NAMALWA (cell line): ENCODE data around the gene DYRK1A.

Source experiments
- DNase-seq: peaks from one replicate; pipeline ENCODE4 v3.0.0-alpha.2; 2015; ENCODE audit warnings: low spot score

Gene DYRK1A

DNA sequence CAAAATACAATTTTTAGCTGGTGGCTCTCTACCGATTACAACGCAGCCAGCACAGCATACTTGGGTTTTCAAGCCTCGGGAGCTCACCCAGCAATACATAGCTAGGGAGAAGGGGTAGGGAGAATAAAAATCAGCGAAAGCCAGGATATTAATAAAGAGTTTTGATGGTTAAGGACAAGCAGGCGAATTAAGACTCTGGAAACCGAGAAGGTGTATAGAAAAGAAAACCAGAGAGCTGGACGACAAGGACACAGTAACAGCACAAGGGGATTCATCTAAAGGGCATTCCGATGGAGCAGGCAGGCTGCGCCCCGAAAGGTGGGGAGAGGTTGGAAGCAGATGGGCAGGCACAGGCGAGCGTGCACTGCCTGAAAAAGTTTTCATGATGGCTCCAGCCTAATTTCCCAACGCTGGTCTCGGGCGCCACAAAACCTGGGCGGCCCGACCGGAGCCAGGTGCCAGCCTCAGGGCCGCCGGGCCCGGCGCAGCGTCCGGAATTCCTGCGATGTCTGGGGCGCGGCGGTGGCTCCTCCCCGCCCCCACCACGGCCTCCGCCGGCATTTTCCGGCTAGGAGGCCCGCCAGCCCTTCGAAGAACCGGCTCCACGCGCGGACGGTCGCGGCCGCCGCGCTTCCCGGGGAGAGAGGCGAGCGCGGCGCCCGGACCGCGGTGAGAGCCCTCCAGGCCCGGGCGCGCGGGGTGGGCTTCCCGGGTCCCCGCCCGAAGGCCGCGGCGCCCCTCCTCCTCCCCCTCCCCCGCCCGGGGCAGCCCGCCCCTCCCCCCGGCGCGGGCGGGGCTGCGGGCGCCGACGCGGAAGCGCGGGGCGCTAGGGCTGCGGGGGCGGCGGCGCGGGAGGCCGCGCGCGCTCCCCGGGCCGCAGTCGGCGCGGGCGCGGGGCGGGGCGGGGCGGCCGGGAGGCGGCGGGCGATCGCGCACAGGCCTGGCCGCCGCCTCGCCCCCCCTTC is 774 bp upstream of the DYRK1A start:
- peak; percentile 61 for DNase-seq

- DNase-seq, result no peak
Measured at GRCh38 chr21:37367336-37367702, 746 bp downstream of the DYRK1A start.

DNA sequence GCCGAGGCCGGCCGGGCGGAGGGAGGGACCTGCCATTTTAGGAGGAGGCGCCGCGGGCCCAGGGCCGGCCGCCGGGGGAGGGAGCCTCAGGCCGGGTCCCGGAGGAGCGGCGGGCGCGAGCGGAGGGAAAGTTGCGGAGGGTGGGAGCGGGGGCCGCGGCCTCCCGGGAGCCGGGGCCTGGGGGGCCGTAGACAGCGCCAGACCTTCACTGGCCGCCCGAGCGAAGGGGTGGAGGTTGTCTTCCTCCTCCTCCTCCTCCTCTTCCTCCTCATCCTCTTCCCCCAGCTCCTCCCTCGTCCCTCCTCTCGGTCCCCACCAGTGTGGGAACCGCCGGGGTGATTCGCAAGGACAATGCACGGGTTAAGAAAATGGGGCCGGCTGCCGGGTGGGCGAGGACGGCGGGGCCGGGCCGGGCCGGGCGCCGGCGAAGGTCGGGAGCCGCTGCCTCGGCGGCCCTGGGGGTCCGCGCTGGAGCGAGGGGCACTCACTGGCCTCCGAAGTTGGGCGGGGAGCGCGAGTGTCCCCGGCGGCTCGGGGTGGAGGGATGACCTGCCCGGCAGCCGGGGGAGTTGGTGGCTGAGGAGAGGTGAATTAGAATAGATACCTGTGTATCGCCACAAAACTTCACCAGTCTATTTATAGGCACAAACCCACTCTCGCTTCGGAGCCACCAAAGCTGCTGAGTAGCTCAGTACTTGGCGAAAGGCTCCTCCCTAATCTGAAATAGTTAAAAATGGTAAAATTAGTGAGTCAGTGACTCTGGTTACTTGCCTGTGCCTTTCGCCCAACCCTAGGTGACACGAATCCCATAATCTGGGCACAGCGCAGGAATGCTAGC is 1.3 kb downstream of the DYRK1A start:
- DNase-seq, result peak; percentile 50

DNA sequence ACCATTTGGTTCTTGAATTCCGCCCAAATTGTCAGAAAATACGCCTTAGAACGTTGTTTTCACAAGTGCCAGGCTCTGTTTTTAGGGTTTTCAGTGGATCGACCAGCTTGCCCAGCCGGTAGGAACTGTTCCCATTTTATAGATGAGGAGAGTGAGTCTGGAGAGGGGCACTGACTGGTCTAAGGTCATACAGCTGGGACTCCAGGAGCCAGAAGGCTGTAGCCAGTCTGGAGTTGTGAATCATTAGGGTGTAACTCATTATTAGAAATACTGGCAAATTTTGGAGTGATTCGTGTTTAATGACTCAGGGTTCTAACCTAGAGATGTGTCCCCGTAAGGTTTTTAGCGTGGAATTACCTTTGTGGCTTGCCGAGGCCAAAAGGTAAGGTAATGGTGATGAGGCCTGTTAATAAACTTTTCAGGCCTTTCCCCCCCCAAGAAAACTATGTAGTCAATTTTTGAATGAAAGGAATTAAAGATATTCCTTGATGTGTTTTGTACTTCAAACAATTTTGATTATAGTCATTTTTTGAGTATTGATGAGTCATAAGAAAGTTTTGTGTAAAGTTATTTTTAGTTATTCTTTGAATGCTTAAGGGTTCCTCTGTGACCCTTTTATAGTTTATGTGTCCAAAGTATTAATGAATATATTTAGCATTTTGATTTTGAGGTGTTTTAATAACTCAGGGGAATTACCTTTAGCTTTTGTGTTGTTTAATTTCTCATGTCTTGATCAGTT is 2.1 kb downstream of the DYRK1A start:
- peak; percentile 50 for DNase-seq

- DNase-seq, result peak; percentile 34
Measured at GRCh38 chr21:37369307-37369854, 2.8 kb downstream of the DYRK1A start.

GRCh38 chr21:37370152-37371040 is 3.8 kb downstream of the DYRK1A start:
- DNase-seq, result peak; percentile 35

- no peak for DNase-seq
Measured at GRCh38 chr21:37371041-37371397, 4.4 kb downstream of the DYRK1A start.

DNA sequence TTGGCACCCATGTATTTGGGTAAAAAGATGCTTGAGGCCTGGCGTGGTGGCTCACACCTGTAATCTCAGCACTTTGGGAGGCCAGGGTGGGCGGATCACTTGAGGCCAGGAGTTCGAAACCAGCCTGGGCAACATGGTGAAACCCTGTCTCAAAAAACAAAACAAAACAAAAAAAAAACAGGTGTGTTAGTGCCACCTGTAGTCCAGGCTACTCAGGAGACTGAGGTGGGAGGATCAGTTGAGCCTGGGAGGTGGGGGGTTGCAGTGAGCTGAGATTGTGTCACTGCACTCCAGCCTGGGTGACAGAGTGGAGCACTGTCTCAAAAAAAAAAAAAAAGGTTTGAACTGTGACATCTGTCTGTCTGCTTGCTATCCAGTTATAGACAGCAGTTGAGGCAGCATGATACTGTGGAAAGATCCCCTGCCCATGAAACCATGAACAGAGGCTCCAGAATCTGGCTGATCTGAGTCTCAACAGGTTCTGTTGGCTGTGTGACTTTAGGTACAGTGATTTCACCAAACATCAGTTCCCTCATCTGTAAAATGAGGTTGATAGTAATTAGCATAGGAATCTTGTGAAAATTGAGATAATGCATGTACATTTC is 5.7 kb downstream of the DYRK1A start:
- no peak for DNase-seq

- DNase-seq, result no peak
Measured at GRCh38 chr21:37372951-37373350, 6.4 kb downstream of the DYRK1A start.

- no peak for DNase-seq
Measured at GRCh38 chr21:37373539-37373938, 7.0 kb downstream of the DYRK1A start.

GRCh38 chr21:37374027-37374426 is 7.5 kb downstream of the DYRK1A start:
- DNase-seq, result no peak

DNA sequence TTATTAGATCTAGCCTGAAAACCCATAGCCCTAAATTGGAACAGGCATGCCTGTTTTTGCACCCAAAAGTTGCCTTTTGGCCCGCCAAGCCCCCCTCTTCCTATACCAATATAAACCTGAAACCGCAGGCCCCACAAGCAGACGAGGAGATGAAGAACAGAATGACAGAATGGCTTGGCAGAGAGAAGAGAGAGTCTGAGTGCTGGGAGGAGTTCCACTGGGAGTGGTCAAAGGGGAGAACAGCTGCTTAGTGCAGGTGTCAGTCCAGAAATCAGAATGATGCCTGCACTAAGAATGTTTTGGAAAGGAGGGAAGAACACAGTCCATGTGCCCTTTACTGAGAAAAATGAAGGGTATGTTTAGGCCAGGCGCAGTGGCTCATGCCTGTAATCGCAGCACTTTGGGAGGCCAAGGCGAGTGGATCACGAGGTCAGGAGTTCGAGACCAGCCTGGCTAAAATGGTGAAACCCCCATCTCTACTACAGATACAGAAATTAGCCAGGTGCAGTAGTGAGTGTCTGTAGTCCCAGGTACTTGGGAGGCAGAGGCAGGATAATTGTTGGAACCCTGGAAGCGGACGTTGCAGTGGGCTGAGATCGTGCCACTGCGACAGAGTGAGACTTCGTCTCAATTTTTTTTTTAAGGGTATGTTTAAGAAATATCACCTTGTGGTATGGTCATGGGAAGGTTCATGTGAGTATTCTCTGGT is 9.4 kb downstream of the DYRK1A start:
- no peak for DNase-seq

DNA sequence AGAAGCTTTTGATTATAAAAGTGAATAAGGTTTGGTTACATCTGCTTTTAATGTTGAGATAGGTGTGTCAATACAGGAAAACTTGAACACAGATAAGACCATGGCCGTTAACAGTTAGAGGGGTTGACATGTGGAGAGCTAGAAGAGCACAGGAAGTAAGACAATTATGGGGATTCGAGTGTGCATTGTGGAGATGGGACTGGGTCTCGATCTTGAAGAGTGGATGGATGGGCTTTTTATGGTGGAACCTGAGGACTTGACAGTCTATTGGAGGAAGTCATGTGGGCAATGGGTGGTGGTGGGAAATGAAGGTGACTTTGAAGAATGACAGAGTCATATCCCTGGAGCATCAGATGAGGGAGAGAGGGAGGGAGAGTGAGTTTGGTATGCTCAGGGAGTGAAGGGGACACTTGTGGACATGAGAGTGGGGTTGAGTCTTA is 12.1 kb downstream of the DYRK1A start:
- no peak for DNase-seq

- no peak for DNase-seq
Measured at GRCh38 chr21:37380349-37381323, 14.1 kb downstream of the DYRK1A start.

DNA sequence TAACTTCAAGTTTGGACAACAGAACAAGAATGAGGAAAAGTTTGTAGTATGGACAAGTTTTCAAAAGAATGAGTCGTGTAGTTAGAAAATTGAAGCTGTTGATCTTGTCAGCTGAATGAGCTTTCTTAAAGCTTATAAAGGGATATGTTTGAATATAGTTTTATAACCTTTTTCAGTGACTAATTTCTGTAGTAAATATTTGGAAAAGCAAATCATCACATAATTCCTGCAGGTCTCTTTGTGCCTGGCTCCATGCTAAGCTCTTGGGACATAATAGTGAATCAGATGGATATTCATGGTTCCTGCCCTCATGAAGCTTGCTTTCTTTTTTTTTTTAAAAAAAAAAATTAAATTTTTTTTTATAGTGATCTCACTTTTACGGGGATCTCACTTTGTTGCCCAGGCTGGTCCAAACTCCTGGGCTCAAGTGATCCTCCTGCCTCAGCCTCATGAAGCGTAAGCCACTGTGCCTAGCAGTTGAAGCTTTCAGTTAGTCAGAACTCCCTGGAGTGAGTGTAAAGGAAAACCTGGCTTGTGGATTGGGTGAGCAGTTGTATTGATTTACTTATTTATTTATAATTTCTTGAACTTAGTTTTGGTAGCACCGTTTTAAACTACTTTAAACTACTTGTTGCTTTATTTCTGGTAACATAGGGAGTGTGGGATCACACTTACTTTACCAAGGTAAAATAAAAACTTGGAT is 15.5 kb downstream of the DYRK1A start:
- no peak for DNase-seq

DNA sequence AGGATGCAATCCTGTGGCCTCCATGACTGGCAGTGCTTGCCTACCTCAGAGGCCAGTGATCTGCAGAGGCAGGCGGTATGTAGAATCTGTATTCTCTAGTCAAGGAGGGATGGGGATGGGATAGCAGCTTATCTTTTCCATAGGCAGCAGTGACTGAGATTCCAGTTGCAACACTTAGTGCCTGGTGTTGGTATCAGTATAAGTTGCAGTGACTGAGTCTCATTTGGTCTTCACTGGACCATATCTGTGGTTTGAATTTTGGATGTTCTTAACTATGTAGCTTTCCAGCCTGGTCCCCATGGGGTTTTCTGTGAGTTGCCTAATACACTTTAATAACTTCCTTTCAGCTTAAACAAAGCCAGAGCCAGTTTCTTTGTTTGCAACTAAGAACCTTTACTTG is 16.5 kb downstream of the DYRK1A start:
- DNase-seq, result no peak

DNA sequence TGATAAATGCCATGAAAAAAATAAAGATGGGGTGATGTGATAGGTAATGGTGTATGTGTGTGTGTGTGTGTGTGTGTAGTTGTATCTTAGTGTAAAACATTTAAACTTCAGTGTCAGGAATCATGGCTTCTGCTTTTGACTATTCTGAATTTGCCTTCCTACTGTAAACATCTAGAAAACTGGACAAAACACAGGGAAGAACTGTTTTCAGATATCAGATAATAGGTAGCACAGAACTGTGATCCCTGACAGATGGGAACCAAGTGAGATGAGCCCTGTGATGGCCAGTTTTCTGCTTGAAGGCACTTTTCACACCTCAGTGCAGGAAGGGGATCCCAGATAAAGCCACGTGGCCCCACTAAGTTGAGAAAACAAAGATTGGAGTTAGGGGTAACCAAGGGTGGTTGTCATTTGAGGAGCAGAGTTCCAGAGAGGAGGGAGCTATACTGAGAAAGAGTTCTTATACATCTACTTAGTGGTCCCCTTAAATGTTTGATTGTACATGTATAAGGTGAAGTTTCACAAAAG is 17.3 kb downstream of the DYRK1A start:
- no peak for DNase-seq

- no peak for DNase-seq
Measured at GRCh38 chr21:37384416-37384815, 17.8 kb downstream of the DYRK1A start.
